IMR-90 (cell line): ENCODE data around the gene SASH3. TPM values are rescaled to one million over a fixed set of nuclear protein-coding genes. Genes with fewer than 3 reads are reported as not detected.

ENCODE experiments used
- ATAC-seq: fragments of 200-7000 bp; cut with Tn5 transposase; 2 replicates; pipeline ENCODE4 v1.9.1; 2020; ENCODE audit warnings: low read depth, mild to moderate bottlenecking, moderate library complexity
- BruUV-seq: library from RNA; stranded (reverse); fragments of 400-500 nt; replicated peaks from 2 replicates; lab custom pipeline; 2021; lab: Mats Ljungman, UMichigan
- CTCF ChIA-PET: fragments of 300-600 bp; formaldehyde crosslinking; extraction: SDS; loops from one replicate; lab custom pipeline; 2021; ENCODE audit warnings: antibody characterized with exemption; lab: Yijun Ruan, JAX
- POLR2A ChIA-PET: fragments of 300-600 bp; sonication (Branson Sonifier 250); formaldehyde crosslinking; loops from one replicate; lab custom pipeline; 2022; ENCODE audit warnings: antibody characterized with exemption; ENCODE audit not compliant: unreplicated experiment; lab: Charles Lee
- DNase-seq: peaks from one replicate; pipeline ENCODE4 v3.0.0; 2013
- H2AFZ ChIP-seq: replicated peaks from 2 replicates; pipeline ENCODE3; 2013; ENCODE audit warnings: low read length, mild to moderate bottlenecking; ENCODE audit not compliant: poor library complexity
- H2AK5ac ChIP-seq: 2 replicates; pipeline ENCODE4 v1.6.1; 2013; ENCODE audit warnings: low read depth, low read length, inconsistent platforms
- H2AK9ac ChIP-seq: replicated peaks from 2 replicates; pipeline ENCODE3; 2013; ENCODE audit warnings: mild to moderate bottlenecking, low read depth, low read length, moderate library complexity; ENCODE audit not compliant: poor library complexity
- H2BK120ac ChIP-seq: 2 replicates; pipeline ENCODE4 v1.6.1; 2013; ENCODE audit warnings: low read depth, low read length, inconsistent platforms
- H2BK15ac ChIP-seq: 3 replicates; pipeline ENCODE4 v1.6.1; 2013; ENCODE audit warnings: low read depth, low read length, inconsistent platforms
- H2BK20ac ChIP-seq: 2 replicates; pipeline ENCODE4 v1.6.1; 2013; ENCODE audit warnings: low read depth, mild to moderate bottlenecking, inconsistent platforms, low read length, moderate library complexity
- H2BK5ac ChIP-seq: 2 replicates; pipeline ENCODE4 v1.6.1; 2013; ENCODE audit warnings: mild to moderate bottlenecking, low read depth, low read length, inconsistent platforms; ENCODE audit not compliant: poor library complexity, severe bottlenecking
- H3K14ac ChIP-seq: replicated peaks from 2 replicates; pipeline ENCODE4 v1.6.1; 2013; ENCODE audit warnings: low read depth, low read length, inconsistent platforms
- H3K18ac ChIP-seq: 2 replicates; pipeline ENCODE4 v1.6.1; 2013; ENCODE audit warnings: low read depth, low read length, control low read depth
- H3K23ac ChIP-seq: 2 replicates; pipeline ENCODE4 v1.6.1; 2013; ENCODE audit warnings: low read depth, low read length, inconsistent platforms
- H3K27ac ChIP-seq: 2 replicates; pipeline ENCODE4 v1.5.1; 2013; ENCODE audit warnings: mild to moderate bottlenecking, control low read depth, low read length; ENCODE audit not compliant: insufficient read depth
- H3K27me3 ChIP-seq: 2 replicates; pipeline ENCODE4 v1.6.1; 2013; ENCODE audit warnings: low read length; ENCODE audit not compliant: control insufficient read depth, insufficient read depth
- H3K36me3 ChIP-seq: 2 replicates; pipeline ENCODE4 v1.6.1; 2013; ENCODE audit warnings: low read length, mixed read lengths; ENCODE audit not compliant: control insufficient read depth, insufficient read depth
- H3K4ac ChIP-seq: 2 replicates; pipeline ENCODE4 v1.6.1; 2013; ENCODE audit warnings: low read depth, low read length, inconsistent platforms
- H3K4me1 ChIP-seq: 2 replicates; pipeline ENCODE4 v1.6.1; 2013; ENCODE audit warnings: low read length, mixed read lengths; ENCODE audit not compliant: control insufficient read depth, insufficient read depth
- H3K4me2 ChIP-seq: 2 replicates; pipeline ENCODE4 v1.6.1; 2013; ENCODE audit warnings: low read depth, mild to moderate bottlenecking, control low read depth, low read length, moderate library complexity
- H3K4me3 ChIP-seq: 2 replicates; pipeline ENCODE4 v1.5.1; 2013; ENCODE audit warnings: low read depth, mild to moderate bottlenecking, control low read depth, low read length, moderate library complexity; ENCODE audit not compliant: insufficient read depth
- H3K56ac ChIP-seq: 2 replicates; pipeline ENCODE4 v1.6.1; 2013; ENCODE audit warnings: low read length, inconsistent platforms; ENCODE audit not compliant: insufficient read depth; ENCODE audit errors: extremely low read depth
- H3K79me1 ChIP-seq, 2 experiments: 2 replicates each; pipeline ENCODE4 v1.6.1; 2013; ENCODE audit warnings: low read length in 2 of 2, inconsistent platforms in 1 of 2, low read depth in 1 of 2
- H3K9ac ChIP-seq: 2 replicates; pipeline ENCODE4 v1.6.1; 2013; ENCODE audit warnings: low read depth, low read length, control low read depth
- H3K9me1 ChIP-seq: 2 replicates; pipeline ENCODE4 v1.6.1; 2013; ENCODE audit warnings: low read length, inconsistent platforms; ENCODE audit not compliant: insufficient read depth
- H3K9me3 ChIP-seq: 2 replicates; pipeline ENCODE4 v1.6.1; 2013; ENCODE audit warnings: low read length; ENCODE audit not compliant: control insufficient read depth, insufficient read depth
- H4K20me1 ChIP-seq: 2 replicates; pipeline ENCODE4 v1.6.1; 2013; ENCODE audit warnings: low read length, inconsistent platforms; ENCODE audit not compliant: insufficient read depth
- H4K5ac ChIP-seq: 2 replicates; pipeline ENCODE4 v1.6.1; 2013; ENCODE audit warnings: mild to moderate bottlenecking, low read depth, low read length, control low read depth
- H4K8ac ChIP-seq, 2 experiments: 2 replicates each; pipeline ENCODE4 v1.6.1; 2013; ENCODE audit warnings: low read depth in 2 of 2, low read length in 2 of 2, control low read depth in 1 of 2, inconsistent platforms in 1 of 2
- H4K91ac ChIP-seq: 2 replicates; pipeline ENCODE4 v1.6.1; 2013; ENCODE audit warnings: low read depth, low read length, inconsistent platforms; ENCODE audit not compliant: insufficient read depth
- CEBPB ChIP-seq: IDR thresholded peaks from 2 replicates; pipeline ENCODE4 v1.6.1; 2012; ENCODE audit warnings: low read depth, low read length, improper control_type of control experiment
- CHD1 ChIP-seq: IDR thresholded peaks from 2 replicates; pipeline ENCODE4 v1.6.1; 2012; ENCODE audit warnings: low read depth, low read length, improper control_type of control experiment
- MAFK ChIP-seq: IDR thresholded peaks from 2 replicates; pipeline ENCODE4 v1.6.1; 2012; ENCODE audit warnings: low read depth, low read length, improper control_type of control experiment
- MAZ ChIP-seq: IDR thresholded peaks from 2 replicates; pipeline ENCODE4 v1.6.1; 2012; ENCODE audit warnings: low read depth, mild to moderate bottlenecking, low read length, improper control_type of control experiment, moderate library complexity, borderline replicate concordance
- MXI1 ChIP-seq: IDR thresholded peaks from 2 replicates; pipeline ENCODE4 v1.6.1; 2012; ENCODE audit warnings: low read depth, mild to moderate bottlenecking, low read length, moderate library complexity, borderline replicate concordance
- POLR2A ChIP-seq: IDR thresholded peaks from 2 replicates; pipeline ENCODE4 v1.6.1; 2012; ENCODE audit warnings: mild to moderate bottlenecking, low read depth, low read length
- RCOR1 ChIP-seq: IDR thresholded peaks from 2 replicates; pipeline ENCODE4 v1.6.1; 2012; ENCODE audit warnings: mild to moderate bottlenecking, low read length, improper control_type of control experiment; ENCODE audit not compliant: insufficient replicate concordance
- RFX5 ChIP-seq: IDR thresholded peaks from 2 replicates; pipeline ENCODE4 v1.8.0; 2012; ENCODE audit warnings: low read depth, mild to moderate bottlenecking, low read length, moderate library complexity
- SMC3 ChIP-seq: fragments of 150-350 bp; IDR thresholded peaks from 2 replicates; pipeline ENCODE4 v1.6.1; 2016; ENCODE audit warnings: low read depth, mild to moderate bottlenecking, antibody characterized with exemption, low read length, moderate library complexity
- WGBS, 2 experiments: methylation state at CpG; one replicate each; pipeline versions ENCODE4 v1.1.5 to v1.1.7; 2013; ENCODE audit warnings: missing lambda C conversion rate in 2 of 2; ENCODE audit not compliant: insufficient read length in 1 of 2; ENCODE audit errors: extremely low coverage in 2 of 2; 5-methylcytosine and 5-hydroxymethylcytosine counted together
- dilution Hi-C: fragments of 300-500 bp; cut with HindIII; formaldehyde crosslinking; loops from one replicate; pipeline ENCODE4 v1.14.3; 2018; ENCODE audit warnings: low sequenced_read_pairs; ENCODE audit not compliant: unreplicated experiment
- in situ Hi-C: fragments of 300-500 bp; cut with MboI; formaldehyde crosslinking; loops from 3 replicates; pipeline ENCODE4 v1.14.3; 2019; ENCODE audit warnings: low sequenced_read_pairs, inconsistent platforms, mixed read lengths
- intact Hi-C: fragments of 100-400 bp; cut with micrococcal nuclease; formaldehyde crosslinking; loops from 2 replicates; pipeline ENCODE4 v1.10.0; 2022
- polyA plus RNA-seq, 3 experiments: library from polyadenylated mRNA; depleted of rRNA; stranded (reverse); fragments of >200 nt; gene quantifications; 2 replicates each; pipeline ENCODE4 v1.2.3, GENCODE V29; 2012; ENCODE audit warnings: low replicate concordance in 1 of 3
- total RNA-seq: library from RNA; depleted of rRNA; stranded (reverse); fragments of >200 nt; gene quantifications from 2 replicates; pipeline ENCODE4 v1.2.3, GENCODE V29; 2012
- TF ChIP-seq, protein P1 (sequence below): fragments of 150-350 bp; IDR thresholded peaks from 2 replicates; pipeline ENCODE4 v1.6.1; 2016; ENCODE audit warnings: low read depth, mild to moderate bottlenecking, low read length, moderate library complexity, borderline replicate concordance
- TF ChIP-seq, protein P2 (sequence below): conservative IDR thresholded peaks from 2 replicates; pipeline ENCODE4 v1.5.1; 2012; ENCODE audit warnings: mild to moderate bottlenecking, low read depth, low read length, improper control_type of control experiment
- TF ChIP-seq, protein P3 (sequence below): fragments of 150-350 bp; IDR thresholded peaks from 2 replicates; pipeline ENCODE4 v1.6.1; 2017; ENCODE audit warnings: mild to moderate bottlenecking, antibody characterized with exemption, low read length, low read depth

The SASH3 gene
- total and polyA plus RNA-seq, 2 of the 4 experiments (the other 2 are of a cell fraction), result not detected

DNA sequence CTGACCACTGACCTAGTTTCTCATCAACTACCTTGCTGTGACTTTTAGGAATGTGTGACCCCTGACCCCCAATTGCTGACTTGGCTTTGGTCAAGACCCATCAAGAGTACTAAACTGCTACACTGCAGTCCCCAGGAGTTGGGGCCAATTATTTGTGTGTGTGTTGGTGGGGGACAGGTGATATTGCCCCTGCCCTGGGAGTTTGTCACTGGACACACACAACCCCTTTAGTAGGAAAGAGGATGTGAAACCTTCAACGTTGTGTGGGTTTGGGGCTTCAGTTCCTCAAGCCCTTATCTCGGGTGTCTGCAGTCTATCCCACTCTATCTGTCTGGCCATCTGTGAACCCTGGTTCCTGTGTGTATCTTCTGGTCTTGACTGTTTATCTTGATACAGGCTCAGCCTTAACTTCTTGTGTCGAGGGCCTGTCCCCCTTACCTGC is 6.5 kb downstream of the SASH3 start:
- Histone ChIP-seq H3K9me3 (no peaks in the 10 kb centered on the region), H2AK9ac (no peak overlapping the region), H2BK120ac (no peak overlapping the region), H2BK5ac (no peak overlapping the region), H3K14ac (no peak overlapping the region), H2AK5ac (no peak overlapping the region), H4K91ac (no peak overlapping the region), H4K8ac (no peak overlapping the region), H3K79me1 (no peaks in the 10 kb centered on the region), H2AFZ (no peak overlapping the region), H3K36me3 (no peaks in the 10 kb centered on the region), H3K9me1 (no peaks in the 10 kb centered on the region), H3K4me2 (no peak overlapping the region), H3K9ac (no peak overlapping the region), H4K20me1 (no peaks in the 10 kb centered on the region; the same call in 1 of the 2 replicates), H3K4ac (no peak overlapping the region), H2BK20ac (no peak overlapping the region), H3K27ac (no peak overlapping the region), H3K23ac (no peak overlapping the region), H3K4me3 (no peak overlapping the region), H3K56ac (no peak overlapping the region), H2BK15ac (no peak overlapping the region), H4K5ac (no peak overlapping the region), H3K4me1 (no peaks in the 10 kb centered on the region), H3K18ac (no peak overlapping the region), H3K27me3 (peaks cover 17% of the 10 kb centered on the region)
- intact Hi-C loops, result no loop called here
- dilution Hi-C loops, result no loop called here
- no CpG with 5 or more reads among the region's 3 CpGs for WGBS, 2 experiments
- DNase-seq (no peak), ATAC-seq (no peak)
- POLR2A ChIA-PET, result no interaction called here
- CTCF ChIA-PET, result no interaction called here
- in situ Hi-C loops, result no loop called here
- no TSS peak for BruUV-seq
- TF ChIP-seq, protein P1, sequence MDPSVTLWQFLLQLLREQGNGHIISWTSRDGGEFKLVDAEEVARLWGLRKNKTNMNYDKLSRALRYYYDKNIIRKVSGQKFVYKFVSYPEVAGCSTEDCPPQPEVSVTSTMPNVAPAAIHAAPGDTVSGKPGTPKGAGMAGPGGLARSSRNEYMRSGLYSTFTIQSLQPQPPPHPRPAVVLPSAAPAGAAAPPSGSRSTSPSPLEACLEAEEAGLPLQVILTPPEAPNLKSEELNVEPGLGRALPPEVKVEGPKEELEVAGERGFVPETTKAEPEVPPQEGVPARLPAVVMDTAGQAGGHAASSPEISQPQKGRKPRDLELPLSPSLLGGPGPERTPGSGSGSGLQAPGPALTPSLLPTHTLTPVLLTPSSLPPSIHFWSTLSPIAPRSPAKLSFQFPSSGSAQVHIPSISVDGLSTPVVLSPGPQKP, result no peak
- TF ChIP-seq CHD1, result no peak
- no peak for TF ChIP-seq MAZ
- TF ChIP-seq, protein P2, sequence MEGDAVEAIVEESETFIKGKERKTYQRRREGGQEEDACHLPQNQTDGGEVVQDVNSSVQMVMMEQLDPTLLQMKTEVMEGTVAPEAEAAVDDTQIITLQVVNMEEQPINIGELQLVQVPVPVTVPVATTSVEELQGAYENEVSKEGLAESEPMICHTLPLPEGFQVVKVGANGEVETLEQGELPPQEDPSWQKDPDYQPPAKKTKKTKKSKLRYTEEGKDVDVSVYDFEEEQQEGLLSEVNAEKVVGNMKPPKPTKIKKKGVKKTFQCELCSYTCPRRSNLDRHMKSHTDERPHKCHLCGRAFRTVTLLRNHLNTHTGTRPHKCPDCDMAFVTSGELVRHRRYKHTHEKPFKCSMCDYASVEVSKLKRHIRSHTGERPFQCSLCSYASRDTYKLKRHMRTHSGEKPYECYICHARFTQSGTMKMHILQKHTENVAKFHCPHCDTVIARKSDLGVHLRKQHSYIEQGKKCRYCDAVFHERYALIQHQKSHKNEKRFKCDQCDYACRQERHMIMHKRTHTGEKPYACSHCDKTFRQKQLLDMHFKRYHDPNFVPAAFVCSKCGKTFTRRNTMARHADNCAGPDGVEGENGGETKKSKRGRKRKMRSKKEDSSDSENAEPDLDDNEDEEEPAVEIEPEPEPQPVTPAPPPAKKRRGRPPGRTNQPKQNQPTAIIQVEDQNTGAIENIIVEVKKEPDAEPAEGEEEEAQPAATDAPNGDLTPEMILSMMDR, result no peak
- TF ChIP-seq MXI1, result no peak
- TF ChIP-seq RCOR1, result no peak
- TF ChIP-seq RFX5, result no peak
- TF ChIP-seq CEBPB, result no peak
- no peak for TF ChIP-seq MAFK
- TF ChIP-seq, protein P3, sequence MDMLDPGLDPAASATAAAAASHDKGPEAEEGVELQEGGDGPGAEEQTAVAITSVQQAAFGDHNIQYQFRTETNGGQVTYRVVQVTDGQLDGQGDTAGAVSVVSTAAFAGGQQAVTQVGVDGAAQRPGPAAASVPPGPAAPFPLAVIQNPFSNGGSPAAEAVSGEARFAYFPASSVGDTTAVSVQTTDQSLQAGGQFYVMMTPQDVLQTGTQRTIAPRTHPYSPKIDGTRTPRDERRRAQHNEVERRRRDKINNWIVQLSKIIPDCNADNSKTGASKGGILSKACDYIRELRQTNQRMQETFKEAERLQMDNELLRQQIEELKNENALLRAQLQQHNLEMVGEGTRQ, result no peak
- no peak for TF ChIP-seq POLR2A
- TF ChIP-seq SMC3, result no peak
